GM12874 (cell line): ENCODE measurements around the gene MAML2.

Experiments used
- TF ChIP-seq, protein P1 (sequence below): IDR thresholded peaks from 2 replicates; pipeline ENCODE4 v1.5.1; 2011; ENCODE audit warnings: low read depth, mild to moderate bottlenecking, control low read depth, low read length, moderate library complexity; ENCODE audit not compliant: insufficient read depth

MAML2 gene

DNA sequence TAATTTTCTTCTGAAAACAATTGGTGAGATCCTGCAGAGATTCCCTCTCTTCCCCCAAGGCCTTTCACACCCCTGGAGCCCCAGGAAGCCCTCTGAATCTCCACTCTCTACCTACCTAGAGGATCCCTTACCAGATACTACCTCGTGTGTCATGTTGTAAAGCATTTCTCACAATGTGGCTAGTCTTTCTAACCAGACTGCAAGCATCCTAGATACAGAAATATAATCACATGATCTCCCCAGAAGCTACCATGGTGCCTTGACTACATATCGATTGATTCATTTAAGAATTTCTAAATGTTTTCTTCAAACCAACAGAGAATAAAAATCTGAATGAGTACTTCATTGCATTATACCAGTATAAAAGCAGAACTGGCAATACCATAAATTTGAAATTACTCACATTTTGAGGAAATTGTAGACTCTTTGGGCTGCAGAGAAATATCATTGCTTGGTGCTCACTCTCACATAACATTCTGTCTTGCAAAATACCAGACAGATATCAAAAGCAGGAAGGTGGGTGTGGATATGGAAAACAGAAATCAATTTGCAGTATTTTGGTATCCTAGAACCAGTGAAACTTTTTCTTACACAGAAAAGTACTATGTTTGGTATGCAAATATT lies 113.5 kb downstream of the MAML2 start:
- TF ChIP-seq, protein P1, sequence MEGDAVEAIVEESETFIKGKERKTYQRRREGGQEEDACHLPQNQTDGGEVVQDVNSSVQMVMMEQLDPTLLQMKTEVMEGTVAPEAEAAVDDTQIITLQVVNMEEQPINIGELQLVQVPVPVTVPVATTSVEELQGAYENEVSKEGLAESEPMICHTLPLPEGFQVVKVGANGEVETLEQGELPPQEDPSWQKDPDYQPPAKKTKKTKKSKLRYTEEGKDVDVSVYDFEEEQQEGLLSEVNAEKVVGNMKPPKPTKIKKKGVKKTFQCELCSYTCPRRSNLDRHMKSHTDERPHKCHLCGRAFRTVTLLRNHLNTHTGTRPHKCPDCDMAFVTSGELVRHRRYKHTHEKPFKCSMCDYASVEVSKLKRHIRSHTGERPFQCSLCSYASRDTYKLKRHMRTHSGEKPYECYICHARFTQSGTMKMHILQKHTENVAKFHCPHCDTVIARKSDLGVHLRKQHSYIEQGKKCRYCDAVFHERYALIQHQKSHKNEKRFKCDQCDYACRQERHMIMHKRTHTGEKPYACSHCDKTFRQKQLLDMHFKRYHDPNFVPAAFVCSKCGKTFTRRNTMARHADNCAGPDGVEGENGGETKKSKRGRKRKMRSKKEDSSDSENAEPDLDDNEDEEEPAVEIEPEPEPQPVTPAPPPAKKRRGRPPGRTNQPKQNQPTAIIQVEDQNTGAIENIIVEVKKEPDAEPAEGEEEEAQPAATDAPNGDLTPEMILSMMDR = no peak

DNA sequence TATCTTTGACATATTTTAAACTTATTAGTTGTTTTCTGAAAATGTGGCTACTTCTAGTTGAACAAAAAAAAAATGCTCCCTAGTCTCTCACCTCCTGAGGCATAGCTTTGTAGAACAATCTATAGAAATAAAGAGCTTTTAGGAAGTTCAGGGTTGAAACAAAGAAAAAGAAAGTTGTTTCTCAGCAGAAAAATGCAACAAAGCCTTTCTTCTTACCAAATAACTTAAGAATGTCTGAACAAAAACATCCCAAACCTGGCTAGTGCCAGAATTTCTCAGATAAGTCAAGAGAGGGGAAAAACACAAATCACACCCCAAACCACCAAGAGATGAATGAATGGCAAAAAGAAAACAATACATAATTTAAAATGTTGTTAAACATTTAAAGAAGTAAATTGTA lies 114.1 kb downstream of the MAML2 start:
- TF ChIP-seq, protein P1 = no peak

DNA sequence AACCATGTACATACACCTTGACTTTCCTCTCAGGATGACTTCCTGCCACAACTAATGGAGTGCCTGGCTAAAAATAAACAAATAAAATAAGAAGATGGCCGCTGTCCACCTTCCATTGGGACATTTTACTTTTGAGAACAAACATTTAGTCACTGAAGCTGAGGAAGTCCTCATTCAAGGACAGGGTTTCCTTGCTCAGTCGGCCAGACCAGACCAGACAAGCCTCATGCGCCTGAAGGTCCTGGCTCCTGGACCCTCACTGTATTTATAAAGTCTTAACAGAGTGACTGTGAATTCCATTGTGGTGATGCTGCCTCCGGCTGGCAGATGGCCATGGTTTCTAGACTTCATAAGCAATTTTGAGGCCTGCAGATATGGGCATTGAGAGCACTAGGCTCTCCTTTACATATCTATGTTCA lies 114.5 kb downstream of the MAML2 start:
- TF ChIP-seq, protein P1 = no peak

DNA sequence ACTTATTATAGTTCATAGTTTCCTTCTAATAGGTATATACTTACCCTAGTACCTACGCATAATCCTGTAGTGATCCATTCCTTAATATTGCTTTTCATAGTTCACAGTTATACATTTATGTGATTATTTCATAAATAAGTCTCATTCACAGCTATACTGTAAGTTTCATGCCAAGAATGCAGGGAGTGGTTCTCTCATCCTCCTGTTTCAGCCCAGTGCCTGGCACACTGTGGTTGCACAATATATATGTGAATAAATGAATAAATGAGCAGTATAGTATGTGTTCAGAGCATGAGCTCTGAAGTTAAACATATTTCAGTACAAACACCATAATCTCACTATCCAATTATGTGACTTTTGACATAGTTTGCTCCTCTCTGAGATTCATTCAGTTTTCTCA lies 115.8 kb downstream of the MAML2 start:
- TF ChIP-seq, protein P1 = no peak

DNA sequence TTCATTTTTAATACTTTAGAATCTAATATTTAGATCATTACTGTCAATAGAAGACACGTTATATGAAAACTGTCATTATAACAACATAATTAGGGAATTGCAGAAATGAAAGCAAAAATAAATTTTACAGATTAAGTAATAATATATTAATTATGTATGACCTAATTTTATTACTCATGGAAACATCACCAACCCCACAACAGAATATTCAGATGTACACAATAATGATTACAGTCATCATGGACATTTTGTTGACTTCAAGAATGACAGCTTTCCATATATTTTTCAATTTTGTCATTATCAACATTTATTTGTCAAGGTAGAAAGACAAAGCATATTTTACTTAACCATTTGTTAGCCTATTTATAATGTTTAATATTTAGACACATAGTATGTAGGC lies 119.9 kb downstream of the MAML2 start:
- TF ChIP-seq, protein P1 = no peak

DNA sequence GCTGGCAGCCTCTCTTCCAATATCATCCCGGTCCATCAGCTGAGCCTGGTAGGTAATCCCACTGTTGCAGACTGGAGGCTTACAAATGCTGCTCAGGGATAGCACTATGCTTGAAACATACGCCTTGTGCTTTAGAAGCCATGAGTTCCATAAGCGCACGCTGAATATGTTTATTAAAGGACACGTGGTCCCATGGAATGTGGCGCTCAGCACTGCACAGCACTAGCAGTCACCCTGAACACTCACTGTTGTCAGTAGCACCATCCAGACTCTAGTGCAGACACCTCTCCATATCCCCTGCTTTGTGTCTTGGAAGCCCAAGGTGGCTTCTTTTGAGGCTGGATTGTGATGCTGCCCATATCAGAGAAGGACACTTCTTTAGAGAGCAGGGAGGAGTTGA lies 120.9 kb downstream of the MAML2 start:
- TF ChIP-seq, protein P1 = no peak

DNA sequence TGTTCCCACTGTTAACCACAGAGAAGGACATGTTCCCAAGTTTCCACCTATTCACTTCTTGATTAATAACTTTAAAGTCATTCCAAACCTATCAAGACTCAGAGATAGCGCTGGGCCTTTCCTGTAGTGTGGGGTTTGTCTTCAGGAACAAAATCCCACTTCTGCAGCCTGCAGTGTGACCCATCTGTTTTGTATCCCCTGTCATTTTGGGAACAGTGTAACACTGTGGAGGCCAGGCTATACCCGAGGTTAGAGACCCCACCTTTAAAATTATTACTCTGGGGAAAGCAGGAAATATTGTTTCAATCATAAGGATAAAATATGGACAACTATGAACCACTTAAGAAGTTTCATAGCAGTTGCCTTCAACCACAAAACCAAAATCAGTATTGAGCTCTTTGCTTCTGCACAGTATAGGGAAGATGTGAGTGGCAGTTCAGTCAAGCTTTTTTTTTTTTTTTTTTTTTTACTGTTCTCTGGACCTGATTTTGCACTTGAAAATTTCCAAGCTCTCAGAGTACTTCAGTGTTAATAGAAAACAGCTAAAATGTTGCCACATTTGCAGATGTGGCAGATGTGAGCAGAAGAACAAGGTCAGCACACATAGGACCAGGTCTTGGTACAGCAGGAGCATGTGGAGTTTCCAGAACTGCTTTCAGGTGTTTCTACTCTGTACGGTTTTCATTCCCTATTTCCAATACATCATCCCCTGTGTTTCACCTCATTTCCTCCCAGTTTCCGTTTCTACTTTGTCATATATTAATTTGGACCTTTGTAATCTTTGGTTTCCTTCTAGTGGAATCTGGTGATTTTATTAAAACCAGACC lies 121.5 kb downstream of the MAML2 start:
- TF ChIP-seq, protein P1 = no peak
